Ovary (tissue), 9 donors: ENCODE results near the gene RNASET2. TPM values are rescaled to one million over a fixed set of nuclear protein-coding genes. Genes with fewer than 3 reads are reported as not detected.
"Not testable (repeated sequence)": the region's sequence is repeated elsewhere in the genome, so short reads cannot be mapped to it uniquely, and the experiment has no call there.

Experiments
- DNase-seq, 5 donors: peaks; one replicate each; pipeline ENCODE4 v3.0.0-alpha.2; 2019 to 2020
- H3K27ac ChIP-seq, 2 donors: fragments of 200-600 bp; one replicate each; pipeline versions ENCODE4 v1.5.1 to v1.8.0; 2019 to 2022
- H3K27me3 ChIP-seq: fragments of 200-600 bp; one replicate; pipeline ENCODE4 v1.8.0; 2022
- H3K36me3 ChIP-seq: fragments of 200-600 bp; sonication (generic); one replicate; pipeline ENCODE4 v1.5.1; 2019
- H3K4me1 ChIP-seq: one replicate; pipeline ENCODE4 v1.8.1; 2013; ENCODE audit warnings: mild to moderate bottlenecking, moderate library complexity; ENCODE audit not compliant: insufficient read depth
- H3K4me3 ChIP-seq: fragments of 200-600 bp; sonication (generic); one replicate; pipeline ENCODE4 v1.5.1; 2017
- H3K9me3 ChIP-seq, 2 donors: fragments of 200-600 bp in 1 of 2; sonication (generic) in 1 of 2; one replicate each; pipeline versions ENCODE4 v1.5.1 to v1.8.1; 2013 to 2019; ENCODE audit warnings: mild to moderate bottlenecking in 1 of 2, moderate library complexity in 1 of 2
- EP300 ChIP-seq: sonication (generic); formaldehyde crosslinking; IDR thresholded peaks from one replicate; pipeline ENCODE4 v1.6.1; 2017; ENCODE audit warnings: antibody characterized with exemption
- POLR2A ChIP-seq: fragments of 450-650 bp; IDR thresholded peaks from one replicate; pipeline ENCODE4 v1.6.1; 2017; ENCODE audit warnings: antibody characterized with exemption, mild to moderate bottlenecking, moderate library complexity
- WGBS, 3 donors: extraction: QIAGEN DNeasy Blood & Tissue Kit in 1 of 3; methylation state at CpG; one replicate each; pipeline versions ENCODE4 v1.1.5 to v1.1.7; 2013 to 2017; 5-methylcytosine and 5-hydroxymethylcytosine counted together
- intact Hi-C, 4 donors: fragments of 100-400 bp; cut with DNase I; formaldehyde crosslinking; loops; one replicate each; pipeline versions ENCODE4 v1.11.0 to v1.15.1; 2022 to 2023
- polyA plus RNA-seq, 2 donors: library from polyadenylated mRNA; stranded (reverse); fragments of 200-250 nt in 1 of 2; fragments of 350-450 nt in 1 of 2; fragmentation: Illumina TruSeq in 1 of 2; extraction: RNeasy Lipid Tissue Mini Kit (QIAGEN cat#74804) in 1 of 2; gene quantifications; one replicate each; pipeline ENCODE4 v1.2.3, GENCODE V29; 2013 to 2014
- total RNA-seq, 7 donors: library from RNA; depleted of rRNA in 2 of 7; stranded (reverse); fragments of >200 nt in 2 of 7; fragmentation: NEBNext Ultra II Directional in 3 of 7; extraction: Animal tissue kit (Norgen Biotek cat#: 25700) in 3 of 7; gene quantifications; one replicate each; pipeline versions ENCODE4 v1.1.0 to v1.2.4, GENCODE V29; 2016 to 2023
- TF ChIP-seq, protein P1 (sequence below), 3 donors: fragments of 450-650 bp in 2 of 3; fragments of 200-600 bp in 1 of 3; IDR thresholded peaks; one replicate each; pipeline versions ENCODE4 v1.5.1 to v1.8.0; 2016 to 2022; ENCODE audit warnings: antibody characterized with exemption in 3 of 3, mild to moderate bottlenecking in 1 of 3
- donor health status: DM: no; HTN: no; CAD: no; lungs with moderate emphysema.
- donor health status: DM: no; HTN: no; CAD: no.
- donor health status: Bipolar disorder and iron deficiency.
- donor health status: DM: yes; HTN: yes; CAD: no.
- donor health status: DM: no; HTN: no; CAD: no.
- donor health status: DM: yes; HTN: yes; CAD: no.

The RNASET2 gene
- total and polyA plus RNA-seq, 9 donors, result 34.8 to 211 (median 56.0) TPM

DNA sequence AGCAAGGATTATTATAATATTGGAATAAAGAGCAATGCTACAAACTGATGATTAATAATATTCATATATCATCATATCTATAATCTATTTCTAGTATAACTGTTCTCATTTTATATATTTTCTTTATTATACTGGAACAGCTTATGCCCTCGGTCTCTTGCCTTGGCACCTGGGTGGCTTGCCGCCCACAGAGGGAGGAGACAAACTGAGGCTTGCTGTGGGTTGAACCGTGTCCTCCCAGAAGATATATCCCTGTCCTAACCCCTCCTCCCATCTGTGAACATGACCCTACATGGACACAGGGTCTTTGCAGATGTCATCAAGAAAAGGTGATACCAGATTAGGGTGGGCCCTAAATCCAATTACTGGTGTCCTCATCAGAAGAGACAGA is 4.7 kb downstream of the RNASET2 start:
- H3K27me3 ChIP-seq, result no peaks in the 10 kb centered on the region
- no peak for DNase-seq
- H3K4me1 ChIP-seq, result peaks cover 4% of the 10 kb centered on the region
- H3K4me3 ChIP-seq, result no peak overlapping the region
- intact Hi-C loops, result no loop called here
- TF ChIP-seq, protein P1, sequence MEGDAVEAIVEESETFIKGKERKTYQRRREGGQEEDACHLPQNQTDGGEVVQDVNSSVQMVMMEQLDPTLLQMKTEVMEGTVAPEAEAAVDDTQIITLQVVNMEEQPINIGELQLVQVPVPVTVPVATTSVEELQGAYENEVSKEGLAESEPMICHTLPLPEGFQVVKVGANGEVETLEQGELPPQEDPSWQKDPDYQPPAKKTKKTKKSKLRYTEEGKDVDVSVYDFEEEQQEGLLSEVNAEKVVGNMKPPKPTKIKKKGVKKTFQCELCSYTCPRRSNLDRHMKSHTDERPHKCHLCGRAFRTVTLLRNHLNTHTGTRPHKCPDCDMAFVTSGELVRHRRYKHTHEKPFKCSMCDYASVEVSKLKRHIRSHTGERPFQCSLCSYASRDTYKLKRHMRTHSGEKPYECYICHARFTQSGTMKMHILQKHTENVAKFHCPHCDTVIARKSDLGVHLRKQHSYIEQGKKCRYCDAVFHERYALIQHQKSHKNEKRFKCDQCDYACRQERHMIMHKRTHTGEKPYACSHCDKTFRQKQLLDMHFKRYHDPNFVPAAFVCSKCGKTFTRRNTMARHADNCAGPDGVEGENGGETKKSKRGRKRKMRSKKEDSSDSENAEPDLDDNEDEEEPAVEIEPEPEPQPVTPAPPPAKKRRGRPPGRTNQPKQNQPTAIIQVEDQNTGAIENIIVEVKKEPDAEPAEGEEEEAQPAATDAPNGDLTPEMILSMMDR (IDR thresholded peaks at IDR 0.05), result no peak
- TF ChIP-seq EP300 (no peak), POLR2A (no peak)
- H3K36me3 ChIP-seq, result no peaks in the 10 kb centered on the region
- WGBS, 3 donors, result 85 to 87% (median 86%) methylated on average over 3 of the region's 3 CpGs
- no peaks in the 10 kb centered on the region for H3K9me3 ChIP-seq
- H3K27ac ChIP-seq, result no peak overlapping the region

- peak; percentile 53 to 79 (median 69) for DNase-seq
- H3K9me3 ChIP-seq, intact Hi-C loops, H3K27me3 ChIP-seq, H3K27ac ChIP-seq, H3K4me3 ChIP-seq, H3K36me3 ChIP-seq, H3K4me1 ChIP-seq: not testable (repeated sequence)
- TF ChIP-seq, protein P1 (IDR thresholded peaks at IDR 0.05), result peak in 2 of 3 donors; percentile 20 to 39
- 69 to 71% (median 70%) methylated on average over 17 of the region's 17 CpGs for WGBS, 3 donors
Observed at GRCh38 chr6:166950892-166951669, 5.3 kb downstream of the RNASET2 start.

- no peaks in the 10 kb centered on the region for H3K36me3 ChIP-seq
- no peak for DNase-seq
- no peak overlapping the region for H3K4me3 ChIP-seq
- no peak for TF ChIP-seq EP300
- no peak for TF ChIP-seq POLR2A
- TF ChIP-seq, protein P1 (IDR thresholded peaks at IDR 0.05), result no peak
- H3K27ac ChIP-seq, result no peak overlapping the region
- intact Hi-C loops, result no loop called here
- H3K4me1 ChIP-seq, result peaks cover 2% of the 10 kb centered on the region
- H3K9me3 ChIP-seq, result no peaks in the 10 kb centered on the region
- H3K27me3 ChIP-seq, result no peaks in the 10 kb centered on the region
- WGBS, 3 donors, result 71 to 84% (median 83%) methylated on average over 10 of the region's 10 CpGs
Observed at GRCh38 chr6:166950443-166950821, 5.9 kb downstream of the RNASET2 start.

DNA sequence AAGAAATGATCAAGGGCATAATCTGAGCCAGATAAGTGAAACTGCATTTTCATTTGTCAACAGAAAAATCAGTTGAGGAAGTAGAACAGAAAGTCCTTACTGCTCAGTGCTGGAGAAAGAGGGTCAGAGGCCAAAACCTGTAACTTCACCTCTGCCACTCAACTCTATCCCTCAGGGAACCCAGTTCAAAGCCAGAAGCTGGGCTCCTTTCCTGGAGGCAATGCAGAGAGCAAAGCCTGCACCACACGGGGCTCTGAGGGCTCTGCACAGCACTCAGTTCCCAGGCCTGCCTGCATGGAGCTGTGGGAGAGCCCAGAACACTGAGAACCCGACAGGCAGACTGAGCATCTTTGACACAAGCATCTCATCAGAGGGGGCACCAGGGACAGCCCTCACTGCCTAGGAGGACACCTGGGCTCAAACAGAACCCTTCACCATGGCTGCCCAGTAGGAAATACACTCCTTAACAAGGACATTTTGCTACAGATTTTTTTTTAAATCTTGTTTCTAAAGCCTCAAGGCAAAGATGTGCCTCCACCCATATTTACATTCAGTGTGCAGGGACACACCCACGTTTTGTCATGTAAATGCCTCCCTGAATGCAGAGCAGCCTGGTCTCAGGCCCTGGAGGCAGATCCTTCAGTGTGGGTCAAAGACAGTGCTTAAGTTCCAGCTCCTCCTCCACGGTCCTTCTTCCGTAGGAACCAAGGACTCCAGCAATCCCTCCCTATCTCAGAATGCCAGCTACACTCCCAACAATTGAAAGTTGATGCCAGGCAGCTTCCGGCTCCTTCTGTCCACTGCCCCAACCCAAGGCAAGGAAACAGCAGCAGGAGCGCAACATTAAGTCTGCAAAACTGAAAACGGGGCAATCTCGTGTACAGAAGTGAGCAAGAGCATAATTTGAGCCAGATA is 6.6 kb downstream of the RNASET2 start:
- no peaks in the 10 kb centered on the region for H3K36me3 ChIP-seq
- no peaks in the 10 kb centered on the region for H3K27me3 ChIP-seq
- DNase-seq, result no peak
- intact Hi-C loops, result no loop called here
- no peak overlapping the region for H3K27ac ChIP-seq
- 53 to 58% (median 53%) methylated on average over 9 of the region's 9 CpGs for WGBS, 3 donors
- H3K9me3 ChIP-seq, result no peaks in the 10 kb centered on the region
- no peak overlapping the region for H3K4me3 ChIP-seq
- no peak for TF ChIP-seq EP300
- TF ChIP-seq, protein P1 (IDR thresholded peaks at IDR 0.05), result no peak
- TF ChIP-seq POLR2A, result no peak
- H3K4me1 ChIP-seq, result peaks cover 1% of the 10 kb centered on the region

DNA sequence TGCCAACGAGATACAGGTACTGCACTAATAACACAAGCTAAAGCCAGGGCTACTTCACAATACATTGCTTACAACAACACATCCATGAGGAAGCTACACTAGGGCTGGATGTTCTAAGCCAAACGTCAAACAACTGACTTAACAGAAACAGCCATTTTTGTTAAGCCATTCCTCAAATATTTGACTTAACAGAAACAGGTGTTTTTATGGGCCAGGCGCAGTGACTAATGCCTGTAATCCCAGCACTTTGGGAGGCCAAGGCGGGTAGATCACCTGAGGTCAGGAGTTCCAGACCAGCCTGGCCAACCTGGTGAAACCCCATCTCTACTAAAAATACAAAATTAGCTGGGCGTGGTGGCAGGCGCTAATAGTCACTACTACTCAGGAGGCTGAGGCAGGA is 7.6 kb downstream of the RNASET2 start:
- 92 to 94% (median 94%) methylated on average over 6 of the region's 6 CpGs for WGBS, 3 donors
- H3K27ac ChIP-seq, DNase-seq, H3K9me3 ChIP-seq, intact Hi-C loops, H3K4me1 ChIP-seq, H3K4me3 ChIP-seq, H3K36me3 ChIP-seq, H3K27me3 ChIP-seq: not testable (repeated sequence)
